Stimulated activated naive B cell treated with anti-CD40 and anti-IgM and Interleukin-4, amounts not matched to agents 10 μg/mL and 1 μg/mL and 100 μg/mL, for 72 hours (primary cell): ENCODE measurements around the gene OASL.
A peak's percentile ranks its signal among the peaks of the same experiment; 100 is the strongest.

Experiments used
- ATAC-seq, 2 donors: fragments of 150-1000 bp; cut with Tn5 transposase; replicated peaks; 2 replicates each; pipeline ENCODE4 v1.10.0; 2021; ENCODE audit warnings: moderate library complexity in 1 of 2
- DNase-seq: peaks from one replicate; pipeline ENCODE4 v3.0.0; 2021
- H3K27ac Mint-ChIP-seq: one replicate; pipeline ENCODE4 v1.8.0; 2022; ENCODE audit warnings: mild to moderate bottlenecking, mixed read lengths
- H3K27me3 Mint-ChIP-seq, 2 donors: one replicate each; pipeline ENCODE4 v1.8.0; 2022; ENCODE audit warnings: mixed read lengths in 2 of 2
- H3K36me3 Mint-ChIP-seq, 2 donors: one replicate each; pipeline ENCODE4 v1.8.0; 2022; ENCODE audit warnings: mixed read lengths in 2 of 2, mild to moderate bottlenecking in 1 of 2
- H3K4me1 Mint-ChIP-seq, 2 donors: one replicate each; pipeline ENCODE4 v1.8.0; 2022; ENCODE audit warnings: mixed read lengths in 2 of 2, mild to moderate bottlenecking in 1 of 2
- H3K4me3 Mint-ChIP-seq, 2 donors: one replicate each; pipeline ENCODE4 v1.8.0; 2022; ENCODE audit warnings: mild to moderate bottlenecking in 2 of 2, mixed read lengths in 2 of 2, moderate library complexity in 1 of 2
- H3K9me3 Mint-ChIP-seq, 2 donors: one replicate each; pipeline ENCODE4 v1.8.0; 2022; ENCODE audit warnings: mixed read lengths in 2 of 2, mild to moderate bottlenecking in 1 of 2

The OASL gene

DNA sequence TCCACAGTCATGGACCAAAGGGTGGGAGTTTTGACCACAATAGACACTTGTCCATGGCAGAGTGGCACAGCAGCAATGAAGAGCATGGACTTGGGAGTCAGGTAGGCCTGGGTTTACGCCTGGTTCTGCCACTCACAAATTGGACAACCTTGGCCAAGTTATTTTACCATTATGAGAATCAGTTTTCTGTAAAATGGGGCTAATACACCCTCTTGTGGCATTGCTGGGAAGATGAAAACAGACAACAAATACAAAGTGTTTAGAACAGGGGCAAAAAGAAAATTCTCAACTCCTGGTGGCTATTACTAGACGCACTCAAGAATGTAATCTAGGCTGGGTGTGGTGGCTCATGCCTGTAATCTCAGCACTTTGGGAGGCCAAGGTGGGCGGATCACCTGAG is 25.3 kb downstream of the OASL start:
- Mint-ChIP-seq H3K27me3 (no peaks in the 10 kb centered on the region), H3K9me3 (no peaks in the 10 kb centered on the region), H3K4me1 (peaks cover 16 to 25% of the 10 kb centered on the region in 2 donors), H3K27ac (no peak overlapping the region), H3K36me3 (peaks cover 23 to 25% of the 10 kb centered on the region in 2 donors), H3K4me3 (no peak overlapping the region)
- DNase-seq: no peak
- no peak for ATAC-seq

DNA sequence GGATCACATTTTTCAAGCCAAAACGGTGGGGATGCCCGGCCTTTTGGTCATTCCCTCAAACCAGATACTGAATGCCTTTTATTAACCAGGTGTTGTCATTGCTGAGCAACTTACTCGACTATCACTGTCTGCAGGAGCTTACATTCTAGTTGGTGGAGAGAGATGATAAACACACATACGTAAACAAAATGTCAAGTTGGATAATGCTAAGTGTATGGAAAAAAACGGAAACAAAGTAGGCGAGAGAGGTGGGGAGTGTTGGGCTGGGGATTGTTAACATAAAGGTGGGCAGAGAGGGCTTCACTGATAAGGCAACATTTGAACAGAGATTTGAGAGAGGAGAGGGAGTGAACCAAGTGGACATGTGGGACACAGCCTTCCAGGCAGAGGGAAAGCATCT is 27.2 kb downstream of the OASL start:
- H3K36me3 Mint-ChIP-seq: peaks cover 38% of the 10 kb centered on the region in 2 donors

DNA sequence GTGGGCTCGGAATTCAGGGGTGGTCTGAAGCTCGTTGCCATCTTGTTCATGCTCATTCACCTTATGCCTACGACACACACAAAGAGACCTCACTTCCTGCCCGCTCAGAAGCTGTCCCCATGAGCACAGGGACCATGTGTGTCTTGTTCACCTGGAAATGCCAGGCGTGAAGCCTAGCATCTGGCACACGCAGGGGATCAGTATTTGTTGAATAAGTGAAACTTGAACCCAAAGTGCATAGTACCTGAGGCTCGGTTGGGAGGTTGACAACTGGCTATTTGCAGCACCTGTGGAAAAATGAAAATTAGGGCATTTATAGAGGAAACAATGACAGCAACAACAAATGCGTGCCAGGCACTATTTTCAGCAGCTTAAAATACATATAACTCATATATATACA is 28.2 kb downstream of the OASL start:
- Mint-ChIP-seq H3K4me3 (no peak overlapping the region), H3K9me3 (no peaks in the 10 kb centered on the region)

More for the DNA sequence above, 27.2 kb downstream of the OASL start:
- no peak for ATAC-seq
- no peak overlapping the region for H3K4me3 Mint-ChIP-seq
- no peak overlapping the region for H3K27ac Mint-ChIP-seq
- no peak for DNase-seq
- no peaks in the 10 kb centered on the region for H3K9me3 Mint-ChIP-seq
- H3K27me3 Mint-ChIP-seq: no peaks in the 10 kb centered on the region
- peaks cover 16 to 25% of the 10 kb centered on the region in 2 donors for H3K4me1 Mint-ChIP-seq

DNA sequence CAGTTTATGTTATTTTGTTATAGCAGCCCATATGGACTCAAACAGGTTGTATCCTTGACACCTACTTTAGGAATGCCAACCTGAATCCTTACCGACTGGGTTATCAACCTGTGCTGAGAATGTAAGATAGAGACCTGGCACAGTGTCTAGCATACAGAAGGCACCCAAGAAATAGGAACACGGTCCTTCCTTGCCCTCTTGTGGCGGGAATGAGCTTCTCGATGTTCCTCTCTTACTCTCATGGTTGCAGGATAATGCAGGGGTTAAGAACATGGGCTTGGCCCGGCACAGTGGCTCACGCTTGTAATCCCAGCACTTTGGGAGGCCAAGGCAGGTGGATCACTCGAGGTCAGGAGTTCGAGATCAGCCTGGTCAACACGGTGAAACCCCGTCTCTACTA is 29.3 kb downstream of the OASL start:
- DNase-seq: no peak
- no peaks in the 10 kb centered on the region for H3K27me3 Mint-ChIP-seq
- ATAC-seq: no peak
- H3K9me3 Mint-ChIP-seq: no peaks in the 10 kb centered on the region
- H3K36me3 Mint-ChIP-seq: peaks cover 51 to 55% of the 10 kb centered on the region in 2 donors
- no peak overlapping the region for H3K4me3 Mint-ChIP-seq
- peaks cover 9 to 14% of the 10 kb centered on the region in 2 donors for H3K4me1 Mint-ChIP-seq
- H3K27ac Mint-ChIP-seq: no peak overlapping the region

More for the DNA sequence above, 28.2 kb downstream of the OASL start:
- peaks cover 13 to 20% of the 10 kb centered on the region in 2 donors for H3K4me1 Mint-ChIP-seq
- DNase-seq (no peak), ATAC-seq (no peak)
- peaks cover 45% of the 10 kb centered on the region in 2 donors for H3K36me3 Mint-ChIP-seq
- no peak overlapping the region for H3K27ac Mint-ChIP-seq
- no peaks in the 10 kb centered on the region for H3K27me3 Mint-ChIP-seq

DNA sequence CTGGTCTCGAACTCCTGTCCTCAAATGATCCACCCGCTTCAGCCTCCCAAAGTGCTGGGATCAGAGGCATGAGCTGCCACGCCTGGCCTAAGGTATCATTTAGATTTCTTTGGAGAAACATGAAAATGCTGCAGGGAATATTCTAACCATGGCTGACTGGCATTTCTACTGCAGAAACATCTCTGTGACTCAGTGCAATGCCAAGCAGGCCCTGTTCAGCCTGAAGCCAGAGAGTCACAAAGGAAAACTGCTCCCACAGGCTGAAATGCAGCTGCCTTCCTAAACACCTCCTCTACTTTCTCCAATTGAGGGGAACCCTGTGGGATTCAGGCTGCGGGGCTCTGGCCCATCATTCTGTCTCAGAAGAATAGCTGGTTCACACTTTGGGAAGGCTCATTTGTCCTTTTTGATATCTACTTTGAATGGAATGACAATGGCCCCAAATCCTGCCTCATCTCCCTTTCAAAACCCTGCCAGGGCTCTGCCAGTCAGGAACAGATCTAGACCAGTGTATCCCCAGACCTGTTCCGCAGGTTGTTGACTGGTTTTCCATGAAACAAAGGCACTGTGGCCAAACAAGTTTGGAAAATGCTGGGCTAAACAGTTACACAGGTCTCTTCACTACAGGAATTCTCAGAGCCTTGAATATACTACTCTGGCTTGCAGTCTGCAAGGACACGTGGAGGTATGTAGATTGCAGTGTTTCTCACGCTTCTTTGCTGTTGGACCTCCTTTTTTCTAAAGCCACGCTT is 30.5 kb downstream of the OASL start:
- no peak for DNase-seq
- Mint-ChIP-seq H3K36me3 (peaks cover 57 to 64% of the 10 kb centered on the region in 2 donors), H3K4me1 (peaks cover 6 to 10% of the 10 kb centered on the region in 2 donors), H3K27me3 (no peaks in the 10 kb centered on the region), H3K9me3 (no peaks in the 10 kb centered on the region), H3K27ac (no peak overlapping the region), H3K4me3 (no peak overlapping the region)
- no peak for ATAC-seq

DNA sequence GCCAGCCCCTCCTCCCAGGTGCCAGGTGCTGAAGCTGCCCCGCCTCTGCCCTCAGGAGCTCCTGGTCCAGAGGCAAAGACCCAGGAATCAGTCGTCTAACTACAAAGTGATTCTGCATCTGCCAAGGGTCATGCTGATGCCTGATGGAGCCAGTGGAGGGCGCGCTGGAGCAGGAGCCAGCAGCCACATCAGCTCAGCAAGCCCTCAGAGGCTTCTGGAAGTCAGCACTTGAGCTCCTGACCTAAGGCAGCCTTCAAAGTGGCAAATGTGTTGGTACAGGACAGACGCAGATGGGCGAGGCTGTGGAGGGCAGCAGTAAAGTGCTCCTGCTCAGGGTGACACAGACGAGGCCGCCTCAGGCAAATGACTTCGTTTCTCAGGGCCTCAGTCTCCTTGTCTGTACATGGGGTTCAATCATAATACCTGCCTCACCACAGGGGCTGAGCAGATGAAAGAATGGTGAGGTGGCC is 33.7 kb downstream of the OASL start:
- Mint-ChIP-seq H3K4me1 (no peaks in the 10 kb centered on the region), H3K9me3 (no peaks in the 10 kb centered on the region), H3K36me3 (peaks cover 48 to 63% of the 10 kb centered on the region in 2 donors), H3K27me3 (no peaks in the 10 kb centered on the region), H3K27ac (no peak overlapping the region), H3K4me3 (no peak overlapping the region)
- peak; percentile 48 for ATAC-seq
- peak; percentile 19 for DNase-seq

DNA sequence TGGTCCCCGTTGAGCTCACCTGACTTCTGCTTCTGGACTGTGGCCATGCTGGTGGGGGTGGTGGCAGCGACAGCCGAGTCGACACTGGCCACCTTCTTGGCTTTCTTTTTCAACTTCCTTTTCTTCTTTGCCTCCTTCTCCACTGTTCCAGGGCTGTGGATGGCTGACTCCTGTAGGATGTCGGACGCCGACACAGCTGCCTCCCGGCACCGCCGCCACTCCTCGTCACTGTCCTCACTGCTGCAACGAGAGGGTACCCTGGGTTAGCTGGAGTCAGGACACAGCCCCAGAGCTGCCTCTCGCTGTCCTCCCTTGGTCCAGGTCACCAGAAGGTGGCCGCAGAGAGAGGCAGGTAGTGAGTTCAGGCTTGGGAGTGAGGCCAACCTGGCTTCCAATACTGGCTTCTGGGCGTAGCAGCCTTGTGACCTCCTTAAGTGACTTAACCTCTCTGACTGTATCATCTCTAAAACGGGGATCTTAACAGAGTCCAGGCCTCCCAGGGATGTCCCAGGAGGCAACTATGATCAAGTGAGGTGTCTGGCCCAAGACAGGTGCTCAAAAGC is 34.7 kb downstream of the OASL start:
- H3K4me1 Mint-ChIP-seq: no peaks in the 10 kb centered on the region
- ATAC-seq: no peak
- H3K27ac Mint-ChIP-seq: no peak overlapping the region
- DNase-seq: no peak
- H3K4me3 Mint-ChIP-seq: no peak overlapping the region
- peaks cover 47 to 62% of the 10 kb centered on the region in 2 donors for H3K36me3 Mint-ChIP-seq
- no peaks in the 10 kb centered on the region for H3K27me3 Mint-ChIP-seq
- no peaks in the 10 kb centered on the region for H3K9me3 Mint-ChIP-seq

DNA sequence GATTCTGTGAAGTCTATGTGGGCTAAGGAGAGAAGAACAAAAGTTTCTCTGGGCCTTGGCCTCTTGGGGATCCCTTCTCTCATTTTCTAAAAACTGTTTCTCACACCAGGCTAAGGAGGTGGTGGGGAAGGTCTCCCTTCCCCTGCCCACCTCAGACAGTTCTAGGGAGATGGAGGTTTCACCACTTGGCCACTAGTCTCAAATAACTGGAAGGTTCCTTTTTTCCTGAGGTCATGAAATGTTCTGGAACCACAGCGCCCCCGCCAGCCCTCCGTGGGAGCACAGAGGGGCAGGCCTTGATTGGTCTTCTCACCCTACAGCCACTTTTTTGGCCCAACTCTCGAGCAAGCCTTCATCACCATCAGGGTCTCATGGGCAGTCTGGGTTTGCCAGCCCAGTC is 35.4 kb downstream of the OASL start:
- Mint-ChIP-seq H3K27ac (no peak overlapping the region), H3K4me1 (no peaks in the 10 kb centered on the region)

DNA sequence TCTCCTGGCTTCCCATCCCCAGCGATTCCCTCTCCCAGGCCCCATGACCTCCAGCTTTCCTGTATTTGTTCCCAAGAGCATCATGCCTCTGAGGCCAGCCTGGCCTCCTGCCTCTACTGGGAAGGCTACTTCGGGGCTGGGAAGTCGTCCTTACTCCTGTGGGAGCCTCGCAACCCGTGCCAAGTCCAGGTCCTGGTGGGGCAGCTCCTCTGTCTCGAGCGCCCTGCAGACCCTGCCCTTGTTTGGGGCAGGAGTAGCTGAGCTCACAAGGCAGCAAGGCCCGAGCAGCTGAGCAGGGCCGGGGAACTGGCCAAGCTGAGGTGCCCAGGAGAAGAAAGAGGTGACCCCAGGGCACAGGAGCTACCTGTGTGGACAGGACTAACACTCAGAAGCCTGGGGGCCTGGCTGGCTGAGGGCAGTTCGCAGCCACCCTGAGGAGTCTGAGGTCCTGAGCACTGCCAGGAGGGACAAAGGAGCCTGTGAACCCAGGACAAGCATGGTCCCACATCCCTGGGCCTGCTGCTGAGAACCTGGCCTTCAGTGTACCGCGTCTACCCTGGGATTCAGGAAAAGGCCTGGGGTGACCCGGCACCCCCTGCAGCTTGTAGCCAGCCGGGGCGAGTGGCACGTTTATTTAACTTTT is 37.1 kb downstream of the OASL start:
- Mint-ChIP-seq H3K27ac (no peak overlapping the region), H3K9me3 (no peaks in the 10 kb centered on the region), H3K27me3 (no peaks in the 10 kb centered on the region), H3K4me1 (no peaks in the 10 kb centered on the region), H3K36me3 (peaks cover 27 to 44% of the 10 kb centered on the region in 2 donors), H3K4me3 (no peak overlapping the region)
- ATAC-seq: no peak
- no peak for DNase-seq

More for the DNA sequence above, 35.4 kb downstream of the OASL start:
- no peaks in the 10 kb centered on the region for H3K27me3 Mint-ChIP-seq
- DNase-seq: no peak
- H3K9me3 Mint-ChIP-seq: no peaks in the 10 kb centered on the region
- no peak for ATAC-seq
- peaks cover 41 to 55% of the 10 kb centered on the region in 2 donors for H3K36me3 Mint-ChIP-seq
- H3K4me3 Mint-ChIP-seq: no peak overlapping the region

DNA sequence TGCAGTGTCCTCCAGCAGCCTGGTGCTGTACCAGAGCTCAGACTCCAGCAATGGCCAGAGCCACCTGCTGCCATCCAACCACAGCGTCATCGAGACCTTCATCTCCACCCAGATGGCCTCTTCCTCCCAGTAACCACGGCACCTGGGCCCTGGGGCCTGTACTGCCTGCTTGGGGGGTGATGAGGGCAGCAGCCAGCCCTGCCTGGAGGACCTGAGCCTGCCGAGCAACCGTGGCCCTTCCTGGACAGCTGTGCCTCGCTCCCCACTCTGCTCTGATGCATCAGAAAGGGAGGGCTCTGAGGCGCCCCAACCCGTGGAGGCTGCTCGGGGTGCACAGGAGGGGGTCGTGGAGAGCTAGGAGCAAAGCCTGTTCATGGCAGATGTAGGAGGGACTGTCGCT is 38.0 kb downstream of the OASL start:
- H3K36me3 Mint-ChIP-seq: peaks cover 20 to 35% of the 10 kb centered on the region in 2 donors
- no peak overlapping the region for H3K4me3 Mint-ChIP-seq
- no peak for ATAC-seq
- H3K27me3 Mint-ChIP-seq: no peaks in the 10 kb centered on the region
- H3K4me1 Mint-ChIP-seq: no peaks in the 10 kb centered on the region
- DNase-seq: no peak
- no peak overlapping the region for H3K27ac Mint-ChIP-seq
- no peaks in the 10 kb centered on the region for H3K9me3 Mint-ChIP-seq

DNA sequence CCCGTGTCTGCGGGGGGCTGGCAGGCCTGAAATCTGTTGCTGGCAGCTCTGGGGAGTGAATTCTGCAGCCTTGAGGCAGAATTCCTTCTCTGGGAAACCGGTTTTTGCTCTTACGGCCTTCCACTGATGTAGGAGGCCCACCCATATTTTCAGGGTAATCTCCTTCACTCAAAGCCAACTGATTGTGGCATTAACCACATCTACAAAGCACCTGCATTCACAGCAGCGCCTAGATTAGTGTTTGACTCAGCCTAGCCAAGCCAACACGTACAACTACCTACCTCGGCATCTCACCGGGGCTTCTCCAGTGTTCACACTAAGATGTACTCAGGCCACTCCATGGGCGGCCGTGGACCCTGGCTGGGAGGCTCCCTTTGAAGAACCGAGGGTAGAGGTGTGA is 38.5 kb downstream of the OASL start:
- Mint-ChIP-seq H3K27ac (no peak overlapping the region), H3K9me3 (no peaks in the 10 kb centered on the region), H3K27me3 (peaks cover 4% of the 10 kb centered on the region in 2 donors), H3K4me1 (no peaks in the 10 kb centered on the region), H3K36me3 (peaks cover 19 to 33% of the 10 kb centered on the region in 2 donors), H3K4me3 (no peak overlapping the region)
- ATAC-seq (no peak), DNase-seq (no peak)

DNA sequence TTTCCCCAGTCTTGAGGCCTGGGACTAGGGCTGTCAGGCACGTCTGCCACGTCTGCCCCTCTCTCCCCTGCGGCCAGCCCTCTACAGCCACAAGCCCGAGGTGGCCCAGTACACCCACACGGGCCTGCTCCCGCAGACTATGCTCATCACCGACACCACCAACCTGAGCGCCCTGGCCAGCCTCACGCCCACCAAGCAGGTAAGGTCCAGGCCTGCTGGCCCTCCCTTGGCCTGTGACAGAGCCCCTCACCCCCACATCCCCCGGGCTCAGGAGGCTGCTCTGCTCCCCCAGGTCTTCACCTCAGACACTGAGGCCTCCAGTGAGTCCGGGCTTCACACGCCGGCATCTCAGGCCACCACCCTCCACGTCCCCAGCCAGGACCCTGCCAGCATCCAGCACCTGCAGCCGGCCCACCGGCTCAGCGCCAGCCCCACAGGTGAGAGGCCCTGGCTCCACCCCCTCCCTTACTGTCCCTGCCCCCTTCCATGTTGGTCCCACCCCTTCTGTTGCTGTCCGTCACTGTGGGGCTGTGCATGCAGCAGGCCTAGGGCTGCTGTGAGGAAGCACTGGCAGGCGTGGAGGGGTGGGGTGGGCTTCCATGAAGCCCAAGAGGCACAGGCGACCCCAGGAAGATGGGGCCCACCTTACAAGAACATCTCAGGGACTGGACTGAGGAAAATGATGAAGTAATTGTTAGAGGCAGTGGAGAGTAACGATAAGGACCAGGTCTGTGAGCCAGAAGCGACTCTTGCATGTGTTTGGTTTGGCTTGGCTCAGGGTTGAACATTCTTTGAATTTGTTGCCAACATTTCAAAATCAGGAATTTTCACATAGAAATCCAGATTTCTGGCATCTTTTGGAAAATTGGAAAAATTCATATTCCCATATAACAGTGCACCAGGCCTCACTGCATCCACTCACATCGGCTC is 39.6 kb downstream of the OASL start:
- Mint-ChIP-seq H3K36me3 (peaks cover 11 to 22% of the 10 kb centered on the region in 2 donors), H3K4me3 (no peak overlapping the region), H3K9me3 (peaks cover 6% of the 10 kb centered on the region in 2 donors)

DNA sequence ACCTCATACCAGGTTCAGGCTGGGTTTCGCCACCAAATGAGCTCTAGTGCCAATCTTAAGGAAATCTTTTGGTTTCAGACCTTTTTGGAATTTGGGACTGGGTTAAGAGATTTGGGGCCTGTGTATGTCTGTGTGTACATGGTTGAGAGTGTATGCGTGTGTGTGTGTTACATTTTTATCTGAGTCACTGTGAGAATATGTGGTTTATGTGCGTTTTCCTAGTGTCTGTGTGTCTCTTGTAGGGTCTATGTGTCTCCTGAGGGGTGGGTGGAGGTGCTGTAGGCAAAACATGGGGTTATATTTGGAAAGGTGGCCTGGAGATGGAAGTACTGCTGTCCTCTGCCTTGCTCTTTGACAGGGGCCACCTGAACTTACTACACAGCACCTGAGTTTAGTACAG is 40.6 kb downstream of the OASL start:
- H3K27me3 Mint-ChIP-seq: peaks cover 16 to 17% of the 10 kb centered on the region in 2 donors
- peaks cover 6% of the 10 kb centered on the region in 2 donors for H3K9me3 Mint-ChIP-seq
- H3K27ac Mint-ChIP-seq: no peak overlapping the region
- H3K4me3 Mint-ChIP-seq: no peak overlapping the region
- ATAC-seq (no peak), DNase-seq (no peak)
- peaks cover 6 to 14% of the 10 kb centered on the region in 2 donors for H3K36me3 Mint-ChIP-seq
- no peaks in the 10 kb centered on the region for H3K4me1 Mint-ChIP-seq

More for the DNA sequence above, 39.6 kb downstream of the OASL start:
- peak; percentile 31 to 46 for ATAC-seq
- no peak for DNase-seq
- H3K4me1 Mint-ChIP-seq: no peaks in the 10 kb centered on the region
- H3K27me3 Mint-ChIP-seq: peaks cover 14 to 15% of the 10 kb centered on the region in 2 donors
- H3K27ac Mint-ChIP-seq: no peak overlapping the region

DNA sequence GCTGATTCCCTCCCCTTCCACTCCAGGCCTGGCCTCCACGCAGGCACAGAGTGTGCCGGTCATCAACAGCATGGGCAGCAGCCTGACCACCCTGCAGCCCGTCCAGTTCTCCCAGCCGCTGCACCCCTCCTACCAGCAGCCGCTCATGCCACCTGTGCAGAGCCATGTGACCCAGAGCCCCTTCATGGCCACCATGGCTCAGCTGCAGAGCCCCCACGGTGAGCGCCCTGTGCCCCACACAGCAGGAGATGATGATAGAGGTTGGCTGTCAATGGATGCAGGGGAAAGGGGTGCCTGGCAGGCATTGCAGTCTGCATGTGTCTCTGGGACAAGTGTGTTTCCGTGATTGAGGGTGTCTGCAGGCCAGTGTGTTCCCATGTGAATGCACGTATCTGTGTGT is 41.6 kb downstream of the OASL start:
- Mint-ChIP-seq H3K36me3 (peaks cover 6 to 8% of the 10 kb centered on the region in 2 donors), H3K27ac (no peak overlapping the region), H3K9me3 (peaks cover 6% of the 10 kb centered on the region in 2 donors), H3K4me3 (no peak overlapping the region), H3K4me1 (no peaks in the 10 kb centered on the region), H3K27me3 (peaks cover 16 to 23% of the 10 kb centered on the region in 2 donors)
- DNase-seq: no peak
- no peak for ATAC-seq
